HUES48 (cell line): ENCODE measurements around the gene FGF21.
"Not testable (repeated sequence)": the region's sequence is repeated elsewhere in the genome, so short reads cannot be mapped to it uniquely, and the experiment has no call there.

Experiments used
- H3K27ac ChIP-seq: one replicate; pipeline ENCODE4 v1.7.0; 2013; ENCODE audit warnings: low read depth, low read length, inconsistent platforms
- H3K27me3 ChIP-seq: 2 replicates; pipeline ENCODE4 v1.6.1; 2013; ENCODE audit warnings: mild to moderate bottlenecking, low read length; ENCODE audit not compliant: control insufficient read depth, insufficient read depth
- H3K36me3 ChIP-seq: 2 replicates; pipeline ENCODE4 v1.6.1; 2013; ENCODE audit warnings: low read length; ENCODE audit not compliant: control insufficient read depth, insufficient read depth
- H3K4me1 ChIP-seq: 2 replicates; pipeline ENCODE4 v1.6.1; 2013; ENCODE audit warnings: mild to moderate bottlenecking, low read length; ENCODE audit not compliant: control insufficient read depth, insufficient read depth
- H3K4me3 ChIP-seq: 2 replicates; pipeline ENCODE4 v1.5.1; 2013; ENCODE audit warnings: mild to moderate bottlenecking, low read depth, low read length
- H3K9ac ChIP-seq: 2 replicates; pipeline ENCODE4 v1.6.1; 2013; ENCODE audit warnings: mild to moderate bottlenecking, low read depth, low read length, moderate library complexity
- H3K9me3 ChIP-seq: 2 replicates; pipeline ENCODE4 v1.6.1; 2013; ENCODE audit warnings: low read length; ENCODE audit not compliant: control insufficient read depth, insufficient read depth

The FGF21 gene

DNA sequence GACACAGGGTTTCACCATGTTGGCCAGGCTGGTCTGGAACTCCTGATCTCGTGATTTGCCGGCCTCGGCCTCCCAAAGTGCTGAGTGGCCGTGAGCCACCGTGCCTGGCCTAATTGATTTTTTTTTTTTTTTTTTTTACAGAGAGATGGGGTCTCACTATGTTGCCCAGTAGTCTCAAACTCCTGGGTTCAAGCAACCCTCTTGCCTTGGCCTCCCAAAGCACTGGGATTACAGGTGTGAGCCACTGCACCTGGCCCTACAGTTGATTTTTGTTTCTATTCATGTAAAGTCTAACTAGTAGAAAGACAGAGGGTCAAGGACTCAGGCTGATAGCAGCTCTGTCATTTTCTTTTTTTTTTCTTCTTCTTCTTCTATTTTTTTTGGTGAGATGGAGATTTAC, 21.8 kb downstream of the FGF21 start:
- H3K27ac ChIP-seq = no peak overlapping the region
- no peak overlapping the region for H3K9ac ChIP-seq
- H3K9me3 ChIP-seq = no peaks in the 10 kb centered on the region
- no peaks in the 10 kb centered on the region for H3K36me3 ChIP-seq
- H3K4me1 ChIP-seq = no peaks in the 10 kb centered on the region
- no peaks in the 10 kb centered on the region for H3K27me3 ChIP-seq
- H3K4me3 ChIP-seq = no peak overlapping the region

DNA sequence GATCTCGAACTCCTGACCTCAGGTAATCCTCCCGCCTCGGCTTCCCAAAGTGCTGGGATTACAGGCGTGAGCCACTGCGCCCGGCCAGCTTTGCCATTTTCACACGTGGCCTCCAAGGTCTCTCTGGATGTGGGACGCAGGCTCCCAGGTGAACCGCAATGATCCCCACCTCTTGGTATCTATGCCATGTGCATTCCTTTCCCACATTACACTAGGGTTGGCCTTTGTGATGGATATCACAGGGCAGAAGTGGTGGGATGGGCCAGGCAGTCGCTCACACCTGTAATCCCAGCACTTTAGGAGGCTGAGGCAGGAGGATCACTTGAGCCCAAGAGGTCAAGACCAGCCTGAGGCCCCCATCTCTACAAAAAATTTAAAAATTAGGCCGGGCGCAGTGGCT, 22.4 kb downstream of the FGF21 start:
- Histone ChIP-seq H3K36me3 (no peaks in the 10 kb centered on the region), H3K27me3 (no peaks in the 10 kb centered on the region), H3K27ac (no peak overlapping the region), H3K4me3 (no peak overlapping the region), H3K9ac (no peak overlapping the region), H3K4me1 (no peaks in the 10 kb centered on the region), H3K9me3 (no peaks in the 10 kb centered on the region)

DNA sequence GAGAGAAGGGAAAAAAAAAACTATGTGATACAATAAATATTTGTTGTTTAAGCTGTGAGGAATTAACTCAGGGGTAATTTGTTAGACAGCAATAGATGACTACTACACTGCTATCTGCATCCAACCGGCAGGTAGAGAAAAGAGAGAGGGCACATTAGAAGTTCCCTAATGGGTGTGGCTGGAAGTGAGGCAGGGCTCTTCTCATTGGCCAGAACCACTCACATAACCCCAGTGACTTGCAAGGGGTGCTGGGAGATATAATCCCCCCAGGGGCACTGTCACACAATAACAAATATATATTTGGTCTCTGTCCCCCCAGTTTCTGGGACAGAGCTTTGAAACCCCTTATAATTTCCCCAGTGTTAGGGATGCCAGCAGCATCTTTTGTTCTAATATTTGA, 24.3 kb downstream of the FGF21 start:
- no peak overlapping the region for H3K9ac ChIP-seq
- H3K27me3 ChIP-seq = no peaks in the 10 kb centered on the region
- H3K27ac ChIP-seq = no peak overlapping the region
- H3K4me3 ChIP-seq = no peak overlapping the region
- H3K9me3 ChIP-seq = no peaks in the 10 kb centered on the region
- H3K36me3 ChIP-seq = no peaks in the 10 kb centered on the region
- H3K4me1 ChIP-seq = no peaks in the 10 kb centered on the region

DNA sequence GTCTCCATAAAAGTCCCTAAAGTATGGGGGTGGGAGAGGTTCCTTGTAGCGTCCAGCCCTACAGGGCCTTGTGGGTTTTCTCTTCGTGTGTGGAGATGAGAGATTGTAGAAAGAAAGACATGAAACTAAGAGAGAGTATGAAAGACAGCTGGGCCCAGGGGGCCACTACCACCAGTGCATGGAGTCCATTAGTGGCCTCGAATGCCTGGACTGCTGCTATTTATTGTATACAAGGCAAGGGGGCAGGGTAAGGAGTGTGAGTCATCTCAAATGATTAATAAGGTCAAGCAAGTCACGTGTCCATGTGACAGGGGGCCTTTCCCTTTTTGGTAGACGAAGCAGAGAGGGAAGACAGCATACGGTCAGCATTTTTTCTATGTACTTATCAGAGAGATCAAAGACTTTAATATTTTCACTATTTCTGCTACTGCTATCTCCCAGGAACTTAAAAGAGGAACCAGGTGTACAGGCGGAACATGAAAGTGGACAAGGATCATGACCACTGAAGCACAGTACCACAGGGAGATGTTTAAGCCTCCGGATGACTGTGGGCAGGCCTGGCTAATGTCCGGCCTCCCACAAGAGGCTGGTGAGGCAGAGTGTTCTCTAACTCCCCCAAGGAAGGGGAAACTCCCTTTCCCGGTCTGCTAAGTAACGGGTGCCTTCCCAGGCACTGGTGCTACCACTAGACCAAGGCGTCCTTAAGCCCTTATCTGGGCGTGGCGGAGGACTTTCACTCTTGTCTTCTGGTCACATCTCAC, 25.5 kb downstream of the FGF21 start:
- Histone ChIP-seq H3K36me3 (no peaks in the 10 kb centered on the region), H3K9ac (no peak overlapping the region), H3K9me3 (no peaks in the 10 kb centered on the region), H3K27ac (no peak overlapping the region), H3K4me3 (no peak overlapping the region), H3K4me1 (no peaks in the 10 kb centered on the region), H3K27me3 (no peaks in the 10 kb centered on the region)

DNA sequence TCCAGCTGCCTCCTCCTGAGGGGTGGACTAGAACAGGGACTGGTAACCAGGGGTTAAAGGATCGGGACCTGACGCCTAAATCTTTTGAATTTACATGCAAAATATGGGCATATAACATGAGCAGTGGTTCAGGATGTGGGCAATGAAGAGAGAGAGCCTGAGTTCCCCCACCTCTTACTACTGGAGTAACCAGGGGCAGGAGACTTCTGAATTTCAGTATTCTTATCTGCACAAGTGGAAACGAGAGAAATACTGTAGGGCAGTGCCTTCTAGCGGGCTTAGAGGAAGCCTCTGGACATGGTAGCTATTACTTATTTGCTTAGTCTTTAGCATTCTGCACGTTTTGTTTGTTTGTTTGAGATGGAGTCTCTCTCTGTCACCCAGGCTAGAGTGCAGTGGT, 29.2 kb downstream of the FGF21 start:
- Histone ChIP-seq H3K4me1 (peaks cover 2% of the 10 kb centered on the region; the same call in 1 of the 2 replicates), H3K9ac (no peak overlapping the region), H3K4me3 (no peak overlapping the region), H3K27me3 (no peaks in the 10 kb centered on the region), H3K36me3 (no peaks in the 10 kb centered on the region), H3K27ac (no peak overlapping the region), H3K9me3 (no peaks in the 10 kb centered on the region)

DNA sequence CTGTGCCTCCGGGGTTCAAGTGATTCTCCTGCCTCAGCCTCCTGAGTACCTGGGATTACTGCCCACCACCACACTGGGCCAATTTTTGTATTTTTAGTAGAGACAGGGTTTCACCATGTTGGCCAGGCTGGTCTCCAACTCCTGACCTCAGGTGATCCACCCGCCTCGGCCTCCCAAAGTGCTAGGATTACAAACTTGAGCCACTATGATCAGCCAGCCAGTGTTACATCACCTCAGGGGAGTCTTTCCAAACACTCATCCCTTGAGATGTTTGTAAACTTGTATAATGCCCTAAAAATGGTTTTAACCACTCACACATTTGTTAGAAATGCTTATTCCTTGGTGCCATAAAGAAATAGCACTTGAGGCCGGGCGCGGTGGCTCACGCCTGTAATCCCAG, 31.1 kb downstream of the FGF21 start:
- H3K9ac ChIP-seq, H3K4me1 ChIP-seq, H3K4me3 ChIP-seq, H3K27ac ChIP-seq, H3K9me3 ChIP-seq, H3K27me3 ChIP-seq, H3K36me3 ChIP-seq: not testable (repeated sequence)

DNA sequence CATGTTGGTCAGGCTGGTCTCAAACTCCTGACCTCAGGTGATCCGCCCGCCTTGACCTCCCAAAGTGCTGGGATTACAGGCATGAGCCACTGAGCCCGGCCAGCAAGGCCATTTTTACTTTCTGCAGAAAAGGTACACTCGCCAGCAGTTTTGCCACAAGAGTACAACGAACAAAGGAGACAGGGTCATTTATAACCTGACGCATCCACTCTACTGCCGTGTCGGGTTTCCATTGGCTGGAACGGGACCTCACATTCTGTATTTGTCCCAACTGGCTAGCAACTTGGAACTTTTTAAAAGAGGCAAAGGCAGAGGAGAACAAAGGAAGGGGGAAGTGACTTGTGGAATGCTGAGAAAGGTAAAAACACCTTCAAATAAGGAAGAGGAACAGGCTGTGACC, 32.0 kb downstream of the FGF21 start:
- H3K9ac ChIP-seq, H3K4me1 ChIP-seq, H3K27ac ChIP-seq, H3K27me3 ChIP-seq, H3K9me3 ChIP-seq, H3K4me3 ChIP-seq, H3K36me3 ChIP-seq: not testable (repeated sequence)

DNA sequence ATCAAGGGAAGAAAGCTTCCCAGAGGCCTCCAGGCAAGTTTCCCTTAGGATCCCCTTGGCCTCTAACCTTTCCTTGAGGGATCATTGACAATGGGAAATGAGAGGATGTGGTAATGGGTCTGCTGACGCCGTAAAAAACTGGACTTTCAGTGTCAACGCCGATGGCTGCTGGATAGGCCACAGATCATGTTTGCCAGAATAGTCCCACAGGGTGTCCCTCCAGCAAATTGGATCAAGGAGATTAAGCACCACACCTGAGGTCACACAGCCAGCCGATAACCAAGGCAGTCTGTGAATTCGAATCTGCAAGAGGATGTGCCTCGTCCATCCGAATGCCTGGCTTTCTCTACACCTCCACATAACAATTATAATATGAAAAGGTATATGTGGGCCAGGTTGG, 37.9 kb downstream of the FGF21 start:
- H3K9ac ChIP-seq = no peak overlapping the region

DNA sequence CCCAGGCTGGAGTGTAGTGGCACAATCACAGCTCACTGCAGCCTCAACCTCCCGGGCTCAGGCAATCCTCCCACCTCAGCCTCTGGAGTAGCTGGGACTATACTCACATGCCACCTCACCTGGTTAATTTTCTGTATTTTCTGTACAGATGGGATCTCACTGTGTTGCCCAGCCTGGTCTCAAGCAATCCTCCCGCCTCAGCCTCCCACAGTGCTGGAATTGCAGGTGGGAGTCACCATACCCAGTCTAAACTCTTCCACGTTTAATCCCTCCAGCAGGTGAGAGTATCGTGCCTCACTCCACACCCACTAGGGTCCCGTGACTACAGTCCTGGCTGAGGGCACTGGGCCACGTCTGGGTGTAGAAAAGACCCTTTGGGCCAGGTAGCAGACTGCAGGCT, 39.0 kb downstream of the FGF21 start:
- no peaks in the 10 kb centered on the region for H3K27me3 ChIP-seq
- no peaks in the 10 kb centered on the region for H3K36me3 ChIP-seq
- H3K9ac ChIP-seq = no peak overlapping the region
- no peaks in the 10 kb centered on the region for H3K9me3 ChIP-seq
- H3K4me3 ChIP-seq = no peak overlapping the region
- peaks cover 6% of the 10 kb centered on the region for H3K4me1 ChIP-seq
- H3K27ac ChIP-seq = no peak overlapping the region

More for the DNA sequence above, 37.9 kb downstream of the FGF21 start:
- no peaks in the 10 kb centered on the region for H3K9me3 ChIP-seq
- no peak overlapping the region for H3K4me3 ChIP-seq
- no peaks in the 10 kb centered on the region for H3K27me3 ChIP-seq
- no peaks in the 10 kb centered on the region for H3K36me3 ChIP-seq
- no peak overlapping the region for H3K27ac ChIP-seq
- no peaks in the 10 kb centered on the region for H3K4me1 ChIP-seq

DNA sequence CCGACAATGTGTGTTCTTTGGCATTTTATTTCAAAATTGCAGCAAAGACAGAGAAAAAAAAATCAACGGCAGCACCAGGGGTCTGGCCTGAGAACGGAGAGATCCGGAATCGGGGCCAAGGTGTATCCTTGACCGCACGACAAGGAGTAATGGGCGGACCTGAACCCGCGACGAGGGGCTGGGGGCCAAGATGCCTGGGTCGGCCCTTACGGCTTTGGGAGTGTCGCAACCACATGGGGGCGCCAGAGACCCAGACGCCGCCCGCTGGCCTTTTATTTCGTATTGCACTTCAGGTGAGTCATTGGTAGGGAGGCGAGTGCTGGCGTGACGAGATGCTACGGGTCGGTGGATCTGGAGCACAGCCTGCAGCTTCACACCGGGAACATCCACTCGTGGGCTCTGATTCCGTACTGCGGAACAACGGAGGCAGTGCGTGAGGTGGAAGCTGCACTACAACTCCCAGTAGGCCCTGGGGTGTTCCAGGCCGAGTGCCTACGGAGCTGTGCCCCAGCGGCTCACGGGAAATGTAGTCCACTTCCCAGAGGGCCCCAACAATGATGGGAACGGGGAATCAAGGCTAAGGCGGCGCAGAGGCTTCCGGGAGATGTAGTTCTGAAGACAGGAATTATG, 39.8 kb downstream of the FGF21 start:
- Histone ChIP-seq H3K9ac (peak overlapping the region; percentile 77), H3K4me1 (peaks cover 8% of the 10 kb centered on the region), H3K9me3 (no peaks in the 10 kb centered on the region), H3K27ac (peak overlapping the region; percentile 71), H3K4me3 (peak overlapping the region; percentile 78), H3K27me3 (no peaks in the 10 kb centered on the region), H3K36me3 (no peaks in the 10 kb centered on the region)

DNA sequence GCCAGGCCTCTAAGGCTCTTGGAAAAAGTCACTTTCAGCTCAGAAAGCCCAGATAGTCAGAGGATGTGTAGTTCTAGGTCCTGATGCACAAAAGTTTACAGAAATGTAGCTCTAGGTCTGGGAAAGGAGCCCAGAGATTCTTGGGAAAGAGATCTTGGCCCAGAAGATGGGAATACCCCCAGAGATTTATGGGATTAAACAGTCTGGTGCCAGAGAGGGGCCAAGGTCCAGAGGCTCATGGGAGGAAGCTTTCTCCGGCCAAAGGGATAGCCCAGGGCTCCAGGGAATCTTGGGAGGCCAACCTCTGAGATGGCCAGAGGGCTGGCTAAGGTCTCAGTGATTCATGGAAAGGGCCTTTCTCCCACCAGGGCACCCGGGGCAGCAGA, 40.4 kb downstream of the FGF21 start:
- H3K27me3 ChIP-seq = no peaks in the 10 kb centered on the region
- H3K4me3 ChIP-seq = no peak overlapping the region
- peaks cover 8% of the 10 kb centered on the region for H3K4me1 ChIP-seq
- H3K9ac ChIP-seq = no peak overlapping the region
- no peaks in the 10 kb centered on the region for H3K9me3 ChIP-seq
- H3K36me3 ChIP-seq = no peaks in the 10 kb centered on the region
- peak overlapping the region; percentile 24 for H3K27ac ChIP-seq
